Gastrocnemius medialis (tissue), 4 donors: ENCODE data around the gene TANK.
A peak's percentile ranks its signal among the peaks of the same experiment; 100 is the strongest.

ENCODE experiments used
- POLR2A ChIP-seq, 2 donors: fragments of 450-650 bp; IDR thresholded peaks; one replicate each; pipeline ENCODE4 v1.6.1; 2017; ENCODE audit warnings: antibody characterized with exemption in 2 of 2, mild to moderate bottlenecking in 2 of 2, moderate library complexity in 2 of 2
- TF ChIP-seq, protein P1 (sequence below), 5 experiments: fragments of 450-650 bp in 3 of 5; fragments of 200-600 bp in 2 of 5; sonication (generic) in 2 of 5; IDR thresholded peaks in 4 of 5; conservative IDR thresholded peaks in 1 of 5; 1 replicate in 4 of 5; 2 replicates in 1 of 5; pipeline ENCODE4 v1.5.1; 2016 to 2019; ENCODE audit warnings: antibody characterized with exemption in 5 of 5, mild to moderate bottlenecking in 3 of 5, moderate library complexity in 3 of 5

DNA sequence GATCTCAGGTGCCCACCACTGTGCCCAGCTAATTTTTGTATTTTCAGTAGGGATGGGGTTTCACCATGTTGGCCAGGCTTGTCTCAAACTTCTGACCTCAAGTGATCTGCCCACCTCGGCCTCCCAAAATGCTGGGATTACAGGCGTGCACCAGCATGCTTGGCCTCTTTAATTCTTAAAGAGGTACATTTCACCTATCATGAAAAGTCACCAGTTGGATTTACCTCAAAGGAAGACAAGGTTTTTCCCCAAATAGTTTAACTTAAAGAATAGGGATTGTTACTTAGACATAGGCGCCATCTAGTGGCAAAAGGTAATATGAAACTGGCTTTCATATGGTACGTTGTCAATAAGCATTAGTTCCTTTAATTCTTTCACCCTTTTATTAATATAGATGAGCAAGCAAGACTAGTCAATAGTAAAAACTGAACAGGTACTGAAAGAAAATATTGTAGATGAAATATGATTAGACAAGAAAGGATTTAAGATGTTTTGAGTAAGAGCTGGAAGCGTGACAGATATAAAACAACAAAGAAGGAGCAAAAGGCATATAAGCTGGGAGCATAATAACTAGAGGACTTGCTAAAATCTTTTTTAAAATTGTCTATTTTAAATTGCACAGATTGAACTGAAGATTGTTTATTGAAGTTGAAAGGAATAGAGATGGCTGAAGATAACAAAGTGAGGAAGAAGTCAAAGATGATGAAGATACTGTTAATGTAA, 113.0 kb downstream of the TANK start:
- no peak for TF ChIP-seq POLR2A (IDR thresholded peaks at IDR 0.05)
- TF ChIP-seq, protein P1, sequence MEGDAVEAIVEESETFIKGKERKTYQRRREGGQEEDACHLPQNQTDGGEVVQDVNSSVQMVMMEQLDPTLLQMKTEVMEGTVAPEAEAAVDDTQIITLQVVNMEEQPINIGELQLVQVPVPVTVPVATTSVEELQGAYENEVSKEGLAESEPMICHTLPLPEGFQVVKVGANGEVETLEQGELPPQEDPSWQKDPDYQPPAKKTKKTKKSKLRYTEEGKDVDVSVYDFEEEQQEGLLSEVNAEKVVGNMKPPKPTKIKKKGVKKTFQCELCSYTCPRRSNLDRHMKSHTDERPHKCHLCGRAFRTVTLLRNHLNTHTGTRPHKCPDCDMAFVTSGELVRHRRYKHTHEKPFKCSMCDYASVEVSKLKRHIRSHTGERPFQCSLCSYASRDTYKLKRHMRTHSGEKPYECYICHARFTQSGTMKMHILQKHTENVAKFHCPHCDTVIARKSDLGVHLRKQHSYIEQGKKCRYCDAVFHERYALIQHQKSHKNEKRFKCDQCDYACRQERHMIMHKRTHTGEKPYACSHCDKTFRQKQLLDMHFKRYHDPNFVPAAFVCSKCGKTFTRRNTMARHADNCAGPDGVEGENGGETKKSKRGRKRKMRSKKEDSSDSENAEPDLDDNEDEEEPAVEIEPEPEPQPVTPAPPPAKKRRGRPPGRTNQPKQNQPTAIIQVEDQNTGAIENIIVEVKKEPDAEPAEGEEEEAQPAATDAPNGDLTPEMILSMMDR (IDR thresholded peaks at IDR 0.05 in 4 of 5, conservative IDR thresholded peaks at IDR 0.05 in 1 of 5) = peak; percentile 63 to 83 (median 68)
